CD14-positive monocyte (primary cell): ENCODE data around the gene SPTBN2. TPM values are rescaled to one million over a fixed set of nuclear protein-coding genes. Genes with fewer than 3 reads are reported as not detected.

Experiments used
- DNase-seq, 3 donors: peaks; one replicate each; pipeline ENCODE4 v3.0.0-alpha.2; 2011 to 2022
- H2AFZ ChIP-seq: 2 replicates; pipeline ENCODE4 v1.6.0; 2012; ENCODE audit warnings: mild to moderate bottlenecking, low read depth, low read length, inconsistent platforms; ENCODE audit not compliant: insufficient read depth, poor library complexity, severe bottlenecking
- H3K27ac ChIP-seq, 2 donors: 1 replicate in 1 of 2; 2 replicates in 1 of 2; pipeline ENCODE4 v1.5.1; 2012 to 2013; ENCODE audit warnings: low read length in 2 of 2, control low read depth in 1 of 2, inconsistent platforms in 1 of 2, low read depth in 1 of 2, mild to moderate bottlenecking in 1 of 2
- H3K27me3 ChIP-seq, 2 donors: one replicate each; pipeline versions ENCODE4 v1.6.0 to v1.6.1; 2011 to 2013; ENCODE audit warnings: low read length in 2 of 2; ENCODE audit not compliant: control insufficient read depth in 2 of 2, insufficient read depth in 2 of 2
- H3K36me3 ChIP-seq, 2 donors: replicated peaks in 1 of 2; 1 replicate in 1 of 2; 2 replicates in 1 of 2; pipeline versions ENCODE4 v1.5.1 to v1.6.1; 2012 to 2013; ENCODE audit warnings: low read length in 2 of 2, control low read depth in 1 of 2, inconsistent platforms in 1 of 2, mild to moderate bottlenecking in 1 of 2; ENCODE audit not compliant: insufficient read depth in 2 of 2, control insufficient read depth in 1 of 2
- H3K4me1 ChIP-seq, 2 donors: 1 replicate in 1 of 2; 2 replicates in 1 of 2; pipeline versions ENCODE4 v1.5.1 to v1.6.1; 2012 to 2013; ENCODE audit warnings: low read length in 2 of 2, control low read depth in 1 of 2, inconsistent platforms in 1 of 2, mild to moderate bottlenecking in 1 of 2, moderate library complexity in 1 of 2; ENCODE audit not compliant: insufficient read depth in 2 of 2, control insufficient read depth in 1 of 2
- H3K4me2 ChIP-seq: replicated peaks from 2 replicates; pipeline ENCODE3; 2012; ENCODE audit warnings: low read length, moderate library complexity, mild to moderate bottlenecking; ENCODE audit not compliant: poor library complexity, severe bottlenecking; ENCODE audit errors: extremely low read depth
- H3K4me3 ChIP-seq, 3 experiments: fragments of 200-600 bp in 1 of 3; sonication (generic) in 1 of 3; replicated peaks in 1 of 3; 1 replicate in 2 of 3; 2 replicates in 1 of 3; pipeline ENCODE4 v1.5.1; 2011 to 2013; ENCODE audit warnings: low read length in 3 of 3, mild to moderate bottlenecking in 3 of 3, control low read depth in 2 of 3, low read depth in 2 of 3, inconsistent platforms in 1 of 3, moderate library complexity in 1 of 3
- H3K79me2 ChIP-seq: 2 replicates; pipeline ENCODE4 v1.6.0; 2012; ENCODE audit warnings: mild to moderate bottlenecking, control low read depth, inconsistent platforms, low read length, moderate library complexity; ENCODE audit not compliant: insufficient read depth
- H3K9ac ChIP-seq: 2 replicates; pipeline ENCODE4 v1.6.0; 2017; ENCODE audit warnings: low read length, mild to moderate bottlenecking; ENCODE audit not compliant: insufficient read depth, poor library complexity, severe bottlenecking
- H3K9me3 ChIP-seq, 2 donors: replicated peaks in 1 of 2; 1 replicate in 1 of 2; 2 replicates in 1 of 2; pipeline versions ENCODE4 v1.5.1 to v1.6.1; 2012 to 2013; ENCODE audit warnings: low read length in 2 of 2, control low read depth in 1 of 2; ENCODE audit not compliant: control insufficient read depth in 1 of 2, insufficient read depth in 1 of 2
- H4K20me1 ChIP-seq: 2 replicates; pipeline ENCODE4 v1.6.0; 2012; ENCODE audit warnings: mild to moderate bottlenecking, low read length, control low read depth, moderate library complexity; ENCODE audit not compliant: insufficient read depth
- H3K27ac Mint-ChIP-seq, 7 donors: one replicate each; pipeline ENCODE4 v1.8.0; 2020; ENCODE audit warnings: mild to moderate bottlenecking in 7 of 7, mixed read lengths in 7 of 7, moderate library complexity in 6 of 7, inconsistent platforms in 2 of 7
- H3K27me3 Mint-ChIP-seq, 3 donors: one replicate each; pipeline ENCODE4 v1.8.0; 2021 to 2022; ENCODE audit warnings: low read depth in 3 of 3, mild to moderate bottlenecking in 3 of 3, mixed read lengths in 3 of 3, moderate library complexity in 3 of 3, inconsistent platforms in 1 of 3
- H3K36me3 Mint-ChIP-seq, 2 donors: one replicate each; pipeline ENCODE4 v1.8.0; 2020; ENCODE audit warnings: mixed read lengths in 2 of 2, inconsistent platforms in 1 of 2, mild to moderate bottlenecking in 1 of 2
- H3K4me1 Mint-ChIP-seq: one replicate; pipeline ENCODE4 v1.8.0; 2020; ENCODE audit warnings: mild to moderate bottlenecking, mixed read lengths
- H3K4me3 Mint-ChIP-seq, 2 donors: one replicate each; pipeline ENCODE4 v1.8.0; 2020; ENCODE audit warnings: mild to moderate bottlenecking in 2 of 2, mixed read lengths in 2 of 2, moderate library complexity in 1 of 2
- H3K9me3 Mint-ChIP-seq, 7 donors: one replicate each; pipeline ENCODE4 v1.8.0; 2020 to 2022; ENCODE audit warnings: mixed read lengths in 7 of 7, mild to moderate bottlenecking in 6 of 7, moderate library complexity in 6 of 7, inconsistent platforms in 2 of 7
- WGBS: methylation state at CpG from one replicate; pipeline ENCODE4 v1.1.5; 2013; ENCODE audit warnings: missing lambda C conversion rate; ENCODE audit not compliant: insufficient coverage; 5-methylcytosine and 5-hydroxymethylcytosine counted together
- intact Hi-C, 2 donors: fragments of 100-400 bp; cut with micrococcal nuclease; formaldehyde crosslinking; loops; one replicate each; pipeline versions ENCODE4 v1.15.0 to v1.15.1; 2023
- polyA plus RNA-seq, 3 donors: library from polyadenylated mRNA; depleted of rRNA in 1 of 3; unstranded in 2 of 3; stranded (reverse) in 1 of 3; fragments of 300-500 nt in 2 of 3; fragments of >200 nt in 1 of 3; fragmentation: Illumina TruSeq in 2 of 3; gene quantifications; 1 replicate in 2 of 3; 2 replicates in 1 of 3; pipeline ENCODE4 v1.2.3, GENCODE V29; 2012 to 2021
- TF ChIP-seq, protein P1 (sequence below): fragments of 200-600 bp; IDR thresholded peaks from one replicate; pipeline ENCODE4 v1.8.0; 2022; ENCODE audit warnings: antibody characterized with exemption, mild to moderate bottlenecking

Gene SPTBN2
- polyA plus RNA-seq, 3 donors = not detected

DNA sequence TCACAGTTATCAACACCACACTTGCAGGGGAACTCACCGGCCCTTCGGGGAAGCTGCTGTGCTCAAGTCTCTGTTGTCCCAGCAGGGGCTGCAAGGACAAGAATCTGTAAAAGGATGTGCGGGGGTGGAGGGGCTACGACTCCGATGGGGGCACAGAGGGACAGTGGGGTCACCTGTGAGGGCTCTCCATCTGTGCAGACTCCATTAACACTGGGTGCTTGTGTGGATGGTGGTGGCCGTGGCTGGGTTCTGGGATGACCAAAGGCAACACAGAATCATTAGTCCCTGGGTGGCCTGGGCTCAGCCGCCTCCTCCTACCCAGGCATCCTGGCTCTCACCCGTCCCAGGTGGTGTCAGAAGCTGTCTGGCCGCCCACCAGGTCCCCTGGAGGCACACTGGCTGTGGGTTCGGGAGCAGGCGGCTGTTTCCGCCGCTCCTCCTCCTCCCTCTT, 41.2 kb downstream of the SPTBN2 start:
- Histone ChIP-seq H3K4me1 (no peaks in the 10 kb centered on the region), H3K4me3 (no peak overlapping the region), H4K20me1 (no peaks in the 10 kb centered on the region), H2AFZ (no peak overlapping the region), H3K27me3 (no peaks in the 10 kb centered on the region), H3K4me2 (no peak overlapping the region), H3K9ac (no peak overlapping the region), H3K79me2 (no peaks in the 10 kb centered on the region), H3K27ac (no peak overlapping the region), H3K36me3 (no peaks in the 10 kb centered on the region), H3K9me3 (no peaks in the 10 kb centered on the region)
- H3K27me3 Mint-ChIP-seq = peaks cover 0 to 3% (median 0%) of the 10 kb centered on the region in 3 donors
- H3K4me1 Mint-ChIP-seq = no peaks in the 10 kb centered on the region
- H3K4me3 Mint-ChIP-seq = no peak overlapping the region
- intact Hi-C loops = loop anchor here in 1 of 2 donors (5.0 kb wide), 1 partner anchor 286 kb away; no protein-coding TSS in a partner anchor
- WGBS = 87% methylated on average over 7 of the region's 13 CpGs
- no peaks in the 10 kb centered on the region for H3K36me3 Mint-ChIP-seq
- no peak for DNase-seq
- TF ChIP-seq, protein P1, sequence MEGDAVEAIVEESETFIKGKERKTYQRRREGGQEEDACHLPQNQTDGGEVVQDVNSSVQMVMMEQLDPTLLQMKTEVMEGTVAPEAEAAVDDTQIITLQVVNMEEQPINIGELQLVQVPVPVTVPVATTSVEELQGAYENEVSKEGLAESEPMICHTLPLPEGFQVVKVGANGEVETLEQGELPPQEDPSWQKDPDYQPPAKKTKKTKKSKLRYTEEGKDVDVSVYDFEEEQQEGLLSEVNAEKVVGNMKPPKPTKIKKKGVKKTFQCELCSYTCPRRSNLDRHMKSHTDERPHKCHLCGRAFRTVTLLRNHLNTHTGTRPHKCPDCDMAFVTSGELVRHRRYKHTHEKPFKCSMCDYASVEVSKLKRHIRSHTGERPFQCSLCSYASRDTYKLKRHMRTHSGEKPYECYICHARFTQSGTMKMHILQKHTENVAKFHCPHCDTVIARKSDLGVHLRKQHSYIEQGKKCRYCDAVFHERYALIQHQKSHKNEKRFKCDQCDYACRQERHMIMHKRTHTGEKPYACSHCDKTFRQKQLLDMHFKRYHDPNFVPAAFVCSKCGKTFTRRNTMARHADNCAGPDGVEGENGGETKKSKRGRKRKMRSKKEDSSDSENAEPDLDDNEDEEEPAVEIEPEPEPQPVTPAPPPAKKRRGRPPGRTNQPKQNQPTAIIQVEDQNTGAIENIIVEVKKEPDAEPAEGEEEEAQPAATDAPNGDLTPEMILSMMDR = no peak
- no peaks in the 10 kb centered on the region for H3K9me3 Mint-ChIP-seq
- H3K27ac Mint-ChIP-seq = no peak overlapping the region

DNA sequence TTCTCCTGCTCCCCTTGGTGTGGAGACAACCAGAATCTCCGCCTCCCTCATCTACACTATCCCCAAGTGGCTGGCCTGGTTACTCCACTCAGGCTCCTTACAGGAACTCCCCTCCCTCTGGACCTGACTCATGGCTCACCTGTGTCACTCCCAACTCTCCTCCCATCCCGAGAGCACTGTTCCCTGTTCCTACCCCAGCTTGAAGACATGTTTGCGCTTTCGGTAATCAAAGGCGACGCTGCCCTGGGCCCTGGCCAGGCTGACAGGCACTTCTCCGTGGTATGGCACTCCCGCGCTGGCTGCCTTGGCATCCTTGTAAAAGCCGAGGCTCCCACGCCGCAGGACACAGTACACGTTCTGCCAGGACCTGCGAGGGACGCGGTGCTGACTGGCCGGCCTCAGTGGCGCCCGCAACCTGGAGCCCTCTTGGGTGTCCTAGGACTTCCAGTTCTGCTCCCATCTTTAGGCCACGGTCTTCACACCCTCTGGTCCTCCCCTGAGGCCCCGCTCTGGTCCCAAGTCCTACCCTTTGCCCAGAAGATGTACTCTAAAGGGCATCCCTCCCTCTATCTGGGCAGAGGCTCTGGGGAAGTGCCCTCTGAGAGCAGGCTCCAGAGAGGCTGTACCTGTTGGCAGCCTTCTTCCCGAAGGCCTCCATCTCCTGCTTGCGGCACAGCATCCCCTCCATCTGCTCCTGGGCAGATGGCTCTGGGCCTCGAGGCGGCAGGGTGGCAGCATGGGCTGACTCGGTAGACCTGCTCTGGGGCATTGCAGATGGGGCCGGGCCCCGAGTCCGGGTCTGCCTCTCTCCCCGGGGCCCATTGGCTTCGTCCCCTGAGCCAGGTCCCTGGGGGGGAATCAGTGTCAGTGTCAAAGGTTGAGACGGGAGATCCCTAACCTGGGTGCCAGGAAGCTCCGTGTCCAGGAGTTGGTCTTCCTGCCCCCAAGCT, 41.9 kb downstream of the SPTBN2 start:
- WGBS = 94% methylated on average over 25 of the region's 33 CpGs
- intact Hi-C loops = loop anchor here in 1 of 2 donors (5.0 kb wide), 1 partner anchor 285 kb away; no protein-coding TSS in a partner anchor
- Histone ChIP-seq H3K9ac (no peak overlapping the region), H3K4me2 (no peak overlapping the region), H3K4me3 (no peak overlapping the region), H3K36me3 (no peaks in the 10 kb centered on the region), H4K20me1 (no peaks in the 10 kb centered on the region), H3K4me1 (no peaks in the 10 kb centered on the region), H3K27ac (no peak overlapping the region), H3K27me3 (no peaks in the 10 kb centered on the region), H3K9me3 (no peaks in the 10 kb centered on the region), H3K79me2 (no peaks in the 10 kb centered on the region), H2AFZ (no peak overlapping the region)
- no peak for DNase-seq
- Mint-ChIP-seq H3K4me3 (no peak overlapping the region), H3K4me1 (no peaks in the 10 kb centered on the region), H3K9me3 (no peaks in the 10 kb centered on the region), H3K27ac (peak overlapping the region in 2 of 7 donors; percentile 3 to 66), H3K27me3 (peaks cover 0 to 3% (median 0%) of the 10 kb centered on the region in 3 donors), H3K36me3 (no peaks in the 10 kb centered on the region)
- TF ChIP-seq, protein P1 = no peak
